Measurements from ENCODE around the gene LNX1. TPM values are rescaled to one million over a fixed set of nuclear protein-coding genes. Genes with fewer than 3 reads are reported as not detected.

Gene LNX1
- total and polyA plus RNA-seq, 2 donors (not counting 3 experiments of a cell fraction or from before 2014, with no cell fraction given): 0.72 to 1.3 TPM

DNA sequence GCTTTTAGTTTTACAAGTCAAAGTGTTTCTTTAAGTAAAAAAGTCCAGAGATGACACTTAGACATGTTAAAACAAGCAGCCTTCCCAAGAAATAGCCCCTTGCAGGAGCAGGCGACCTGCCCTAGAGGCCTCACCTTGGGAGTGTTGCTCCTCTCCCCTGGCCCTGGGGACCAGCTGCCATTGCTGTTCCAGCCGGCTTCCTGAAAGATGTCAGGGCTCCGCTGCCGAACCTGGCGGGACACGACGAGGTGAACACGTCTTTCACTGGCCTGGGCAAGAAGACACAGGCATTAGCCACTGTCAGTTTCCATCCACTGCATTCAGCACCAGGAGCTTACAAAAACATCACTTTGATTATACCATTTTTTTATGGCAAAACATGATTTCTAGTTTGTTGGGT is 109.7 kb downstream of the LNX1 start:
- Histone ChIP-seq H3K9me1 (replicated peaks; ENCODE audit: control insufficient read depth, extremely low read depth, insufficient read depth, low read length) (no peaks in the 10 kb centered on the region), H3K9me3 (replicated peaks; ENCODE audit: control insufficient read depth, insufficient read depth, low read length) (no peaks in the 10 kb centered on the region), H3K9ac (replicated peaks; ENCODE audit: extremely low read depth, insufficient read depth, low read length) (no peak overlapping the region), H2AFZ (ENCODE audit: low read depth, low read length) (no peak overlapping the region), H3K27me3 (ENCODE audit: control insufficient read depth in 2 of 2, insufficient read depth in 2 of 2, low read length in 2 of 2) (peaks cover 0 to 2% of the 10 kb centered on the region in 2 experiments), H3K27ac (ENCODE audit: insufficient read depth, low read depth, low read length) (no peak overlapping the region), H3K36me3 (ENCODE audit: control insufficient read depth in 2 of 2, extremely low read depth in 1 of 2, insufficient read depth in 2 of 2, low read length in 2 of 2) (no peaks in the 10 kb centered on the region), H3K4me2 (ENCODE audit: insufficient read depth, low read length) (no peak overlapping the region), H3K4me1 (ENCODE audit: control insufficient read depth, extremely low read depth, insufficient read depth, low read length) (no peaks in the 10 kb centered on the region), H4K20me1 (replicated peaks; ENCODE audit: control insufficient read depth, extremely low read depth, insufficient read depth, low read length) (no peaks in the 10 kb centered on the region), H3K4me3 (replicated peaks in 1 of 3; ENCODE audit: insufficient read depth in 1 of 3, low read depth in 1 of 3, low read length in 3 of 3) (no peak overlapping the region), H3K79me2 (ENCODE audit: control insufficient read depth, insufficient read depth, low read length) (no peaks in the 10 kb centered on the region)
- BruUV-seq (replicated peaks): no TSS peak
- ChIA-PET POLR2A (no interaction called here), CTCF (interaction anchor here (0.9 to 2.2 kb wide), 2 partner anchors 11 to 753 kb away, joined by 3 to 6 read pairs; no protein-coding TSS in a partner anchor)
- FAIRE-seq (no peak), DNase-seq (ENCODE audit: low read depth, low spot score) (no peak)
- intact Hi-C loops (cut with micrococcal nuclease): no loop called here
- TF ChIP-seq EZH2 (IDR thresholded peaks at IDR 0.05; ENCODE audit: borderline replicate concordance, low read depth, low read length, severe bottlenecking): no peak
- no peak for TF ChIP-seq POLR2A (IDR thresholded peaks at IDR 0.05; ENCODE audit: low read depth, low read length)
- TF ChIP-seq, protein P1, sequence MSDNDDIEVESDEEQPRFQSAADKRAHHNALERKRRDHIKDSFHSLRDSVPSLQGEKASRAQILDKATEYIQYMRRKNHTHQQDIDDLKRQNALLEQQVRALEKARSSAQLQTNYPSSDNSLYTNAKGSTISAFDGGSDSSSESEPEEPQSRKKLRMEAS (IDR thresholded peaks at IDR 0.05; ENCODE audit: insufficient read depth, insufficient read length): no peak
- TF ChIP-seq POLR2AphosphoS5 (IDR thresholded peaks at IDR 0.05; ENCODE audit: insufficient read depth, low read depth, low read length): no peak
- TF ChIP-seq FOS (IDR thresholded peaks at IDR 0.05; ENCODE audit: borderline replicate concordance, insufficient read depth, low read length): no peak
- no peak for TF ChIP-seq JUN (IDR thresholded peaks at IDR 0.05; ENCODE audit: borderline replicate concordance, insufficient read depth, insufficient read length, low read depth)
- no peak for TF ChIP-seq MYC (IDR thresholded peaks at IDR 0.05; ENCODE audit: low read depth, low read length)
- TF ChIP-seq, protein P2, sequence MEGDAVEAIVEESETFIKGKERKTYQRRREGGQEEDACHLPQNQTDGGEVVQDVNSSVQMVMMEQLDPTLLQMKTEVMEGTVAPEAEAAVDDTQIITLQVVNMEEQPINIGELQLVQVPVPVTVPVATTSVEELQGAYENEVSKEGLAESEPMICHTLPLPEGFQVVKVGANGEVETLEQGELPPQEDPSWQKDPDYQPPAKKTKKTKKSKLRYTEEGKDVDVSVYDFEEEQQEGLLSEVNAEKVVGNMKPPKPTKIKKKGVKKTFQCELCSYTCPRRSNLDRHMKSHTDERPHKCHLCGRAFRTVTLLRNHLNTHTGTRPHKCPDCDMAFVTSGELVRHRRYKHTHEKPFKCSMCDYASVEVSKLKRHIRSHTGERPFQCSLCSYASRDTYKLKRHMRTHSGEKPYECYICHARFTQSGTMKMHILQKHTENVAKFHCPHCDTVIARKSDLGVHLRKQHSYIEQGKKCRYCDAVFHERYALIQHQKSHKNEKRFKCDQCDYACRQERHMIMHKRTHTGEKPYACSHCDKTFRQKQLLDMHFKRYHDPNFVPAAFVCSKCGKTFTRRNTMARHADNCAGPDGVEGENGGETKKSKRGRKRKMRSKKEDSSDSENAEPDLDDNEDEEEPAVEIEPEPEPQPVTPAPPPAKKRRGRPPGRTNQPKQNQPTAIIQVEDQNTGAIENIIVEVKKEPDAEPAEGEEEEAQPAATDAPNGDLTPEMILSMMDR (IDR thresholded peaks at IDR 0.05; ENCODE audit: extremely low read depth in 1 of 2, insufficient read depth in 1 of 2, low read depth in 1 of 2, low read length in 2 of 2): no peak
- no peak for TF ChIP-seq GATA2 (IDR thresholded peaks at IDR 0.05; ENCODE audit: insufficient read depth, insufficient read length, low read depth, low read length)
- dilution Hi-C loops (cut with MboI; ENCODE audit: extremely low pct_ligation_motif_present, low sequenced_read_pairs): no loop called here

Data from endothelial cell of umbilical vein (primary cell).